RCC 7860 (cell line): Measurements from ENCODE around the gene ETV2.
"Not testable (repeated sequence)": the region's sequence is repeated elsewhere in the genome, so short reads cannot be mapped to it uniquely, and the experiment has no call there.

Experiments used
- DNase-seq: peaks from one replicate; pipeline ENCODE4 v3.0.0-alpha.2; 2015; ENCODE audit warnings: low spot score
- FAIRE-seq: peaks from 2 replicates; lab custom pipeline; 2012; peaks lifted over from hg19 to GRCh38; lab: Jason Lieb, UNC

Gene ETV2

GRCh38 chr19:35654828-35655227 is 13.3 kb downstream of the ETV2 start:
- DNase-seq, FAIRE-seq: not testable (repeated sequence)

DNA sequence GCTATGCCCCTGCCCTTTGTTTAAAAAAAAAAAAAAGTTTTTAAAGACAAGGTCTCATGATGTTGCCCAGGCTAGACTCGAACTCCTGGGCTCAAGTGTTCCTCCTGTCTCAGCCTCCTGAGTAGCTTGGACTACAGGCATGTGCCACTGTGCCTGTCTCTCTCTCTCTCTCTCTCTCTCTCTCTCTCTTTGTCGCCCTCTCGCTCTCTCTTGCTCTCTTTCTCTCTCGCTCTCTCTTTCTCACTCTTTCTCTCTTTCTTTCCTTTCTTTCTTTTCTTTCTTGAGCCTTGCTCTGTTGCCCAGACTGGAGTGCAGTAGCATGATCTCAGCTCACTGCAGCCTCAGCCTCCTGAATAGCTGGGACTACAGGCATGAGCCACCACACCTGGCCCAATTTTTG is 14.1 kb downstream of the ETV2 start:
- FAIRE-seq (no peak), DNase-seq (no peak)

GRCh38 chr19:35656700-35657099 is 15.2 kb downstream of the ETV2 start:
- DNase-seq (no peak), FAIRE-seq (no peak)

- FAIRE-seq (no peak), DNase-seq (no peak)
Measured at GRCh38 chr19:35657904-35658700, 16.6 kb downstream of the ETV2 start.

DNA sequence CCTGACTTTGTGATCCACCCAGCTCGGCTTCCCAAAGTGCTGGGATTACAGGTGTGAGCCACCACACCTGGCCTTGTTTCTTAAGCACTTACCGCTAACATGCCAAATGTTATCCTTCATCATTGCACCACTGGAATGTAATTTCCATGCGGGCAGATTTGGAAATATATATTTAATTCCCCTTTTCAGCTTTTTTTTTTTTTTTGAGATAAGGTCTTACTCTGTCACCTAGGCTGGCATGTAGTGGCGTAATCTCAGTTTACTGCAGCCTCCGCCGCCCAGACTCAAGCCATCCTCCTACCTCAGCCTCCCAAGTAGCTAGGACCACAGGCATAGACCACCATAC is 20.4 kb downstream of the ETV2 start:
- DNase-seq (no peak), FAIRE-seq (no peak)

- DNase-seq (no peak), FAIRE-seq (no peak)
Measured at GRCh38 chr19:35663981-35664380, 22.4 kb downstream of the ETV2 start.

- FAIRE-seq (no peak), DNase-seq (no peak)
Measured at GRCh38 chr19:35665157-35665556, 23.6 kb downstream of the ETV2 start.

GRCh38 chr19:35665604-35666003 is 24.1 kb downstream of the ETV2 start:
- no peak for FAIRE-seq

GRCh38 chr19:35666251-35666913 is 24.8 kb downstream of the ETV2 start, which contains the start of gene UPK1A:
Gene UPK1A, plus strand, starts transcription at chr19:35666517. Its CDS starts 296 bp downstream, at chr19:35666813.
- no peak for DNase-seq
- no peak for FAIRE-seq

More at GRCh38 chr19:35665604-35666003, 24.1 kb downstream of the ETV2 start:
- DNase-seq, result no peak

DNA sequence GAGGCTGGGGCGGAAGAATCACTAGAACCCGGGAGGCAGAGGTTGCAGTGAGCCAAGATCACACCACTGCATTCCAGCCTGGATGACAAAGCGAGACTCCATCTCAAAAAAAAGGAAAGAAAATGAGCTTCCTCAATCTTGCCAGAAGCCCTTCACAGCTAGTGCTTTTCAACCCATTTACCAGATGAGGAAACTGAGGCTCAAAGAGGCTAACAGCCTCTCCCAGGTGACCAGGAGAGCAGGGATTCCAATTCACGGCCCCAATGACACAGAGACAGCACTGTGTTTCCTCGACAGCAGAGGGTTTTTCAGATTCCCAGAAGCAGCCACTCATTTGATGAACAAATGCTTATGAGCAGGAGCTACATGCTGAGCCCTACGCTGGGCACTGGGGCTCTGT is 28.0 kb downstream of the ETV2 start:
- FAIRE-seq (no peak), DNase-seq (no peak)

DNA sequence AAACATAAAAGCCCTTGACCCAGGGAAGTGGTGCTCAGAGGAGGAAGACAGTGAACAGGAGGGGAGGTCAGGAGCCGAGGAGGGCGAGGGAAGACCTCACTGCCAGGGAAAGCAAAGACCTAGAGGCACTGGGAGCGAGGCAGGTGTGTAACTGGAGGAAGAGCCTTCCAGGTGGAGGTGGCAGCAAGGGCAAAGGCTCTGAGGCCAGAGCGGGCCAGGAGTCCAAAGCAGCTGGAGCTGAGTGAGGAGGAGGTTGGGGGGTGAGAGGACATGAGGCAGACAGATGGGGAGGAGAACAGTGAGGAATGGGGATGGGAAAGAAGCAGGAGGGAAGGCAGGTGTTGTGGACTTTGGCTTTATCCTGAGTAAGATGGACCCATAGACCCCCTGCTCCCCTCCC is 28.4 kb downstream of the ETV2 start:
- FAIRE-seq, result no peak
- no peak for DNase-seq

- DNase-seq (no peak), FAIRE-seq (no peak)
Measured at GRCh38 chr19:35670686-35671085, 29.1 kb downstream of the ETV2 start.

DNA sequence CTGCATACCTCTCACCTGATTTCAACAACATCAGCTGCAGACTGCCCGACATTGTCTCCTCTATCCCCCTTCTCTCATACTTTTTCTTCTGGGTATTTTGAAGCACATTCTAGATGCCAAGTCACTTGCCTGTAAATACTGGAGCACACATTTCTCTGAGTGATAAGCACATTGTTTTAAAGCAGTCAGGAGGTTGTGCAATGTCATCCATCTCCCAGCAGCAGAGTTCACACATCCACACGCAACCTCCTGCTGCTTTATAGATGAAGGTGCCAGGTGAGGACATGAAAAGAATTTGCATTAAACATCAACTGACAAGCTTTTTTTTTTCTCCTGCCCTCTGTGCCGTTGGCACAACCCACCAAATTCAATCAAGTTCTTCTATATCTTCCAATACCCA is 30.3 kb downstream of the ETV2 start:
- no peak for DNase-seq
- no peak for FAIRE-seq

GRCh38 chr19:35673121-35673804 is 31.7 kb downstream of the ETV2 start:
- FAIRE-seq (peak; percentile 44), DNase-seq (peak; percentile 70)

GRCh38 chr19:35675589-35676140 is 34.1 kb downstream of the ETV2 start:
- DNase-seq, result no peak
- FAIRE-seq, result no peak

- no peak for FAIRE-seq
- DNase-seq, result no peak
Measured at GRCh38 chr19:35689836-35690235, 48.3 kb downstream of the ETV2 start.

GRCh38 chr19:35691106-35691505 is 49.6 kb downstream of the ETV2 start:
- not testable (repeated sequence) for FAIRE-seq, DNase-seq

GRCh38 chr19:35692010-35692409 is 50.5 kb downstream of the ETV2 start:
- no peak for FAIRE-seq
- DNase-seq, result no peak

GRCh38 chr19:35693422-35693821 is 51.9 kb downstream of the ETV2 start:
- no peak for FAIRE-seq
- no peak for DNase-seq

DNA sequence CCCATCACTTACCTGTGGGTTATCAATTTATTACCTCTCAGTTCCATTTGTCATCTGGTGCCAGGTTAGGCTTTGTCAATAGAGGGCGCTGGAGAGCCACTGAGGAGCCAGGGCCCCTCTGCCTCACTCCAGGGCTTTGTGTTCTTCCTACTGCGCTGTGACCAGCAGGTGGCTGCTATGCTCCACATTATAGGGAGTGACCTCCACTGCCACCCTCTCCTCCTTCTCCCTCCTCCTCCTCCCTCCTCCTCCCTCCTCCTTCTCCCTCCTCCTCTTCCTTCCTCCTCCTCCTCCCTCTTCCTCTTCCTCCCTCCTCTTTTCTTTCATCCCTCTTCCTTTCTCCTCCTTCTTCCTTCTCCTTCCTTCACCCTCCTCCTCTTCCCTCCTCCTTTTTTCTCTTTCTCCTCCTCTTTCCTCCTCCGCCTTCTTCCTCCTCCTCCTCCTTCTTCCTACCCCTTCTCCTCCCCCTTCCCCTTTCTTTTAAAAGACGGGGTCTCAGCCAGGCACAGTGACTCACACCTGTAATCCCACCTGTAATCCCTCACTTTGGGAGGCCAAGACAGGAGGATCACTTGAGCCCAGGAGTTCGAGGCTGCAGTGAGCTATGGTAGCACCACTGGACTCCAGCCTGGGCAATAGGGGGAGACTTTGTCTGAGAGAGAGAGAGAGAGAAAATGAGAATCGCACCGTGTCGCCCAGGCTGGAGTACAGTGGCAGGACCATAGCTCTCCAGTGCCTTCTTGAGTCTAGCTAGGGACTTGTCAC is 52.5 kb downstream of the ETV2 start:
- FAIRE-seq (peak; percentile 44), DNase-seq (peak; percentile 77)
